H9 (cell line): ENCODE measurements around the gene DEPDC5. TPM values are rescaled to one million over a fixed set of nuclear protein-coding genes. Genes with fewer than 3 reads are reported as not detected.
"Not testable (repeated sequence)": the region's sequence is repeated elsewhere in the genome, so short reads cannot be mapped to it uniquely, and the experiment has no call there.

Source experiments
- DNase-seq: peaks from one replicate; pipeline ENCODE4 v3.0.0-alpha.2; 2017
- H2AFZ ChIP-seq: one replicate; pipeline ENCODE4 v1.6.1; 2013; ENCODE audit warnings: mild to moderate bottlenecking, low read length, control low read depth, moderate library complexity
- H2AK5ac ChIP-seq: 2 replicates; pipeline ENCODE4 v1.6.1; 2013; ENCODE audit warnings: low read length, control low read depth, mixed read lengths; ENCODE audit not compliant: insufficient read length
- H2BK120ac ChIP-seq: one replicate; pipeline ENCODE4 v1.6.1; 2013; ENCODE audit warnings: low read depth, mild to moderate bottlenecking, low read length, control low read depth, inconsistent platforms; ENCODE audit not compliant: poor library complexity, severe bottlenecking
- H2BK12ac ChIP-seq: 2 replicates; pipeline ENCODE4 v1.6.1; 2013; ENCODE audit warnings: low read length, control low read depth, mixed read lengths, low read depth; ENCODE audit not compliant: insufficient read length
- H2BK15ac ChIP-seq: 2 replicates; pipeline ENCODE4 v1.6.1; 2013; ENCODE audit warnings: low read depth, low read length, control low read depth
- H2BK20ac ChIP-seq: one replicate; pipeline ENCODE4 v1.6.1; 2013; ENCODE audit warnings: low read depth, mild to moderate bottlenecking, low read length, control low read depth, inconsistent platforms; ENCODE audit not compliant: poor library complexity, severe bottlenecking
- H2BK5ac ChIP-seq: 2 replicates; pipeline ENCODE4 v1.6.1; 2013; ENCODE audit warnings: low read length, control low read depth, mixed read lengths; ENCODE audit not compliant: insufficient read length
- H3K14ac ChIP-seq: 2 replicates; pipeline ENCODE4 v1.6.1; 2013; ENCODE audit warnings: low read length, control low read depth; ENCODE audit not compliant: insufficient read depth
- H3K18ac ChIP-seq: 2 replicates; pipeline ENCODE4 v1.6.1; 2013; ENCODE audit warnings: low read depth, mild to moderate bottlenecking, mixed read lengths, low read length, control low read depth; ENCODE audit not compliant: insufficient read length
- H3K23ac ChIP-seq: 2 replicates; pipeline ENCODE4 v1.6.1; 2013; ENCODE audit warnings: low read length, control low read depth, mixed read lengths, low read depth; ENCODE audit not compliant: insufficient read length
- H3K23me2 ChIP-seq: 2 replicates; pipeline ENCODE4 v1.6.1; 2013; ENCODE audit warnings: low read depth, mild to moderate bottlenecking, mixed read lengths, low read length, control low read depth; ENCODE audit not compliant: insufficient read length, poor library complexity, severe bottlenecking
- H3K27ac ChIP-seq: 2 replicates; pipeline ENCODE4 v1.5.1; 2013; ENCODE audit warnings: low read length, control low read depth, mixed read lengths, low read depth; ENCODE audit not compliant: insufficient read length
- H3K27me3 ChIP-seq: 2 replicates; pipeline ENCODE4 v1.6.1; 2013; ENCODE audit warnings: low read length, control low read depth, inconsistent platforms; ENCODE audit not compliant: insufficient read depth
- H3K4ac ChIP-seq: 2 replicates; pipeline ENCODE4 v1.6.1; 2013; ENCODE audit warnings: low read depth, mild to moderate bottlenecking, control low read depth, inconsistent platforms, low read length, moderate library complexity
- H3K4me1 ChIP-seq: 2 replicates; pipeline ENCODE4 v1.6.1; 2013; ENCODE audit warnings: low read length, control low read depth, inconsistent platforms; ENCODE audit not compliant: insufficient read depth
- H3K4me2 ChIP-seq: 2 replicates; pipeline ENCODE4 v1.6.1; 2013; ENCODE audit warnings: low read length, control low read depth, mixed read lengths; ENCODE audit not compliant: insufficient read length, insufficient read depth
- H3K56ac ChIP-seq: 2 replicates; pipeline ENCODE4 v1.6.1; 2013; ENCODE audit warnings: low read depth, mild to moderate bottlenecking, mixed read lengths, low read length, control low read depth; ENCODE audit not compliant: insufficient read length
- H3K79me1 ChIP-seq: 2 replicates; pipeline ENCODE4 v1.6.1; 2013; ENCODE audit warnings: low read depth, mild to moderate bottlenecking, moderate library complexity, low read length, control low read depth, inconsistent platforms; ENCODE audit not compliant: insufficient read depth, poor library complexity, severe bottlenecking
- H3K79me2 ChIP-seq: 2 replicates; pipeline ENCODE4 v1.6.1; 2013; ENCODE audit warnings: low read length, control low read depth, inconsistent platforms; ENCODE audit not compliant: insufficient read depth
- H3K9ac ChIP-seq: 2 replicates; pipeline ENCODE4 v1.6.1; 2013; ENCODE audit warnings: low read length, control low read depth, mixed read lengths; ENCODE audit not compliant: insufficient read length; ENCODE audit errors: extremely low read depth
- H3K9me3 ChIP-seq: one replicate; pipeline ENCODE4 v1.6.1; 2013; ENCODE audit warnings: low read depth, low read length, inconsistent platforms; ENCODE audit not compliant: control insufficient read depth
- H3T11ph ChIP-seq: one replicate; pipeline ENCODE4 v1.6.1; 2013; ENCODE audit warnings: mild to moderate bottlenecking, low read length, control low read depth, inconsistent platforms
- H4K20me1 ChIP-seq: one replicate; pipeline ENCODE4 v1.6.1; 2013; ENCODE audit not compliant: control insufficient read depth, insufficient read length, insufficient read depth
- H4K5ac ChIP-seq: 2 replicates; pipeline ENCODE4 v1.6.1; 2013; ENCODE audit warnings: low read depth, mild to moderate bottlenecking, mixed read lengths, low read length, control low read depth; ENCODE audit not compliant: insufficient read length
- H4K8ac ChIP-seq: replicated peaks from 2 replicates; pipeline ENCODE4 v1.6.1; 2013; ENCODE audit warnings: low read length, control low read depth, mixed read lengths, low read depth; ENCODE audit not compliant: insufficient read length
- H4K91ac ChIP-seq: 2 replicates; pipeline ENCODE4 v1.6.1; 2013; ENCODE audit warnings: low read depth, mild to moderate bottlenecking, moderate library complexity, mixed read lengths, low read length, control low read depth; ENCODE audit not compliant: insufficient read length
- H3K27ac Mint-ChIP-seq, 3 experiments: 2 replicates in 2 of 3; 3 replicates in 1 of 3; pipeline ENCODE4 v1.8.0; 2020 to 2021; ENCODE audit warnings: mixed read lengths in 3 of 3, mild to moderate bottlenecking in 1 of 3, moderate library complexity in 1 of 3
- H3K27me3 Mint-ChIP-seq: 2 replicates; pipeline ENCODE4 v1.8.0; 2021; ENCODE audit warnings: low read depth, mild to moderate bottlenecking, moderate library complexity, mixed read lengths
- H3K36me3 Mint-ChIP-seq, 3 experiments: 2 replicates in 2 of 3; 3 replicates in 1 of 3; pipeline ENCODE4 v1.8.0; 2020 to 2021; ENCODE audit warnings: low read depth in 3 of 3, mixed read lengths in 3 of 3; ENCODE audit not compliant: insufficient read depth in 1 of 3
- H3K4me1 Mint-ChIP-seq, 2 experiments: 2 replicates each; pipeline ENCODE4 v1.8.0; 2020; ENCODE audit warnings: mixed read lengths in 2 of 2
- H3K4me3 Mint-ChIP-seq, 2 experiments: 2 replicates in 1 of 2; 3 replicates in 1 of 2; pipeline ENCODE4 v1.8.0; 2020 to 2021; ENCODE audit warnings: mild to moderate bottlenecking in 2 of 2, mixed read lengths in 2 of 2, moderate library complexity in 1 of 2
- H3K9me3 Mint-ChIP-seq, 2 experiments: 2 replicates in 1 of 2; 3 replicates in 1 of 2; pipeline ENCODE4 v1.8.0; 2020; ENCODE audit warnings: mild to moderate bottlenecking in 2 of 2, mixed read lengths in 2 of 2, moderate library complexity in 1 of 2
- whole genome bisulfite sequencing: extraction: QIAGEN DNeasy Blood & Tissue Kit; methylation state at CpG from one replicate; pipeline ENCODE4 v1.1.7; 2013; ENCODE audit warnings: missing lambda C conversion rate, low lambda C conversion rate, mixed read lengths; ENCODE audit not compliant: insufficient read length; ENCODE audit errors: extremely low coverage; 5-methylcytosine and 5-hydroxymethylcytosine counted together
- total RNA-seq: library from RNA; stranded (reverse); gene quantifications from 2 replicates; pipeline ENCODE4 v1.2.1, GENCODE V29; 2021
- TF ChIP-seq, protein P1 (sequence below): fragments of 200-600 bp; sonication (generic); conservative IDR thresholded peaks from 3 replicates; pipeline ENCODE4 v1.8.0; 2021; ENCODE audit warnings: antibody characterized with exemption, mild to moderate bottlenecking

The DEPDC5 gene
- total RNA-seq, 1 experiment from 2014 or later = 29.2 TPM

DNA sequence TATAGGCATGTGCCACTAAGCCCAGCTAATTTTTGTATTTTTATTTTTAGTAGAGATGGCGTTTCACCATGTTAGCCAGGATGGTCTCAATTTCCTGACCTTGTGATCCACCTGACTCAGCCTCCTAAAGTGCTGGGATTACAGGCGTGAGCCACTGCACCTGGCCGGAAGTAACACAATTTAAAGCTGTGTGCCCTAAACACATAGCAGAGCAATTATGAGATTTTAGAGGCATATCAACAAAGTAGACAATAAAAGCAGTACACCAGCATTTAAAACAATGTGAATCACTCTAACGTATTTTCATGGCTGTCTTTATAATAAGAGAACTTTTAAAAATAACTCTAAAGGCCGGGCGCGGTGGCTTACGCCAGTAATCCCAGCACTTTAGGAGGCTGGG lies 46.3 kb upstream of the DEPDC5 start:
- no peak overlapping the region for H3K4me3 Mint-ChIP-seq

DNA sequence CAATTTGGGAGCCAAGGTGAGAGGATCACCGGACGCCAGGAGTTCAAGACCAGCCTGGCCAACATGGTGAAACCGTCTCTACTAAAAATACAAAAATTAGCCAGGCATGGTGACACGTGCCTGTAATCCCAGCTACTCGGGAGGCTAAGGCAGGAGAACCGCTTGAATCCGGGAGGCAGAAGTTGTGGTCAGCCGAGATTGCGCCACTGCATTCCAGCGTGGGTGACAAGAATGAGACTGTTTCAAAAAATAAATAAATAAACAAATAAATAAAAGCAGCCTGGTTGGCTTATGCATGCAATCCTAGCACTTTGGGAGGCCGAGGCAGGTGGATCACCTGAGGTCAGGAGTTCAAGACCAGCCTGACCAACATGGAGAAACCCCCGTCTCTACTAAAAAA lies 42.6 kb upstream of the DEPDC5 start:
- H3K18ac ChIP-seq, H4K8ac ChIP-seq, H2BK120ac ChIP-seq, H3K4me1 Mint-ChIP-seq, H2BK15ac ChIP-seq, H3K4me3 Mint-ChIP-seq, H3K23me2 ChIP-seq, H3K79me1 ChIP-seq, H3K4me1 ChIP-seq, H3K27me3 Mint-ChIP-seq, H3K27ac Mint-ChIP-seq, H3K56ac ChIP-seq, H3K9me3 ChIP-seq, H4K91ac ChIP-seq, H3K79me2 ChIP-seq, H4K20me1 ChIP-seq, H3K14ac ChIP-seq, H3K9ac ChIP-seq, H3T11ph ChIP-seq, H3K23ac ChIP-seq, H3K4ac ChIP-seq, H3K4me2 ChIP-seq, H3K27me3 ChIP-seq, H4K5ac ChIP-seq, H3K9me3 Mint-ChIP-seq, H2AFZ ChIP-seq, H2AK5ac ChIP-seq, DNase-seq, H2BK12ac ChIP-seq, H3K27ac ChIP-seq, H2BK20ac ChIP-seq, H2BK5ac ChIP-seq: not testable (repeated sequence)
- peaks cover 40 to 66% (median 60%) of the 10 kb centered on the region in 3 experiments for H3K36me3 Mint-ChIP-seq
- no CpG with 5 or more reads among the region's 12 CpGs for WGBS

More for the DNA sequence above, 46.3 kb upstream of the DEPDC5 start:
- H4K20me1 ChIP-seq = no peaks in the 10 kb centered on the region
- DNase-seq = no peak
- no peak overlapping the region for H3K4me2 ChIP-seq
- H3K79me2 ChIP-seq = no peaks in the 10 kb centered on the region
- no peaks in the 10 kb centered on the region for H3K9me3 ChIP-seq
- H3K9ac ChIP-seq = no peak overlapping the region
- no peak overlapping the region for H2BK15ac ChIP-seq
- H3K4me1 Mint-ChIP-seq = no peaks in the 10 kb centered on the region
- H3K9me3 Mint-ChIP-seq = no peaks in the 10 kb centered on the region
- H3T11ph ChIP-seq = no peak overlapping the region
- peaks cover 33 to 54% (median 49%) of the 10 kb centered on the region in 3 experiments; a peak in 6 of 7 replicates for H3K36me3 Mint-ChIP-seq
- H2BK12ac ChIP-seq = no peak overlapping the region
- H2BK5ac ChIP-seq = no peak overlapping the region
- H3K27ac Mint-ChIP-seq = no peak overlapping the region
- no CpG with 5 or more reads among the region's 8 CpGs for WGBS
- no peak overlapping the region for H3K23ac ChIP-seq
- H3K27me3 Mint-ChIP-seq = no peaks in the 10 kb centered on the region
- no peak overlapping the region for H3K14ac ChIP-seq
- no peak overlapping the region for H2AFZ ChIP-seq
- no peak overlapping the region for H4K91ac ChIP-seq
- no peak overlapping the region for H4K8ac ChIP-seq
- no peak overlapping the region for H3K18ac ChIP-seq
- H2BK120ac ChIP-seq = no peak overlapping the region
- no peak overlapping the region for H3K56ac ChIP-seq
- H3K27ac ChIP-seq = no peak overlapping the region
- no peaks in the 10 kb centered on the region for H3K4me1 ChIP-seq
- no peak overlapping the region for H4K5ac ChIP-seq
- no peaks in the 10 kb centered on the region for H3K27me3 ChIP-seq
- no peak overlapping the region for H2AK5ac ChIP-seq
- H3K23me2 ChIP-seq = no peaks in the 10 kb centered on the region
- H2BK20ac ChIP-seq = no peak overlapping the region
- TF ChIP-seq, protein P1, sequence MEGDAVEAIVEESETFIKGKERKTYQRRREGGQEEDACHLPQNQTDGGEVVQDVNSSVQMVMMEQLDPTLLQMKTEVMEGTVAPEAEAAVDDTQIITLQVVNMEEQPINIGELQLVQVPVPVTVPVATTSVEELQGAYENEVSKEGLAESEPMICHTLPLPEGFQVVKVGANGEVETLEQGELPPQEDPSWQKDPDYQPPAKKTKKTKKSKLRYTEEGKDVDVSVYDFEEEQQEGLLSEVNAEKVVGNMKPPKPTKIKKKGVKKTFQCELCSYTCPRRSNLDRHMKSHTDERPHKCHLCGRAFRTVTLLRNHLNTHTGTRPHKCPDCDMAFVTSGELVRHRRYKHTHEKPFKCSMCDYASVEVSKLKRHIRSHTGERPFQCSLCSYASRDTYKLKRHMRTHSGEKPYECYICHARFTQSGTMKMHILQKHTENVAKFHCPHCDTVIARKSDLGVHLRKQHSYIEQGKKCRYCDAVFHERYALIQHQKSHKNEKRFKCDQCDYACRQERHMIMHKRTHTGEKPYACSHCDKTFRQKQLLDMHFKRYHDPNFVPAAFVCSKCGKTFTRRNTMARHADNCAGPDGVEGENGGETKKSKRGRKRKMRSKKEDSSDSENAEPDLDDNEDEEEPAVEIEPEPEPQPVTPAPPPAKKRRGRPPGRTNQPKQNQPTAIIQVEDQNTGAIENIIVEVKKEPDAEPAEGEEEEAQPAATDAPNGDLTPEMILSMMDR = no peak
- H3K4ac ChIP-seq = no peak overlapping the region
- peaks cover 2% of the 10 kb centered on the region for H3K79me1 ChIP-seq
